ENCODE results near the gene ACTR5.

Gene ACTR5

DNA sequence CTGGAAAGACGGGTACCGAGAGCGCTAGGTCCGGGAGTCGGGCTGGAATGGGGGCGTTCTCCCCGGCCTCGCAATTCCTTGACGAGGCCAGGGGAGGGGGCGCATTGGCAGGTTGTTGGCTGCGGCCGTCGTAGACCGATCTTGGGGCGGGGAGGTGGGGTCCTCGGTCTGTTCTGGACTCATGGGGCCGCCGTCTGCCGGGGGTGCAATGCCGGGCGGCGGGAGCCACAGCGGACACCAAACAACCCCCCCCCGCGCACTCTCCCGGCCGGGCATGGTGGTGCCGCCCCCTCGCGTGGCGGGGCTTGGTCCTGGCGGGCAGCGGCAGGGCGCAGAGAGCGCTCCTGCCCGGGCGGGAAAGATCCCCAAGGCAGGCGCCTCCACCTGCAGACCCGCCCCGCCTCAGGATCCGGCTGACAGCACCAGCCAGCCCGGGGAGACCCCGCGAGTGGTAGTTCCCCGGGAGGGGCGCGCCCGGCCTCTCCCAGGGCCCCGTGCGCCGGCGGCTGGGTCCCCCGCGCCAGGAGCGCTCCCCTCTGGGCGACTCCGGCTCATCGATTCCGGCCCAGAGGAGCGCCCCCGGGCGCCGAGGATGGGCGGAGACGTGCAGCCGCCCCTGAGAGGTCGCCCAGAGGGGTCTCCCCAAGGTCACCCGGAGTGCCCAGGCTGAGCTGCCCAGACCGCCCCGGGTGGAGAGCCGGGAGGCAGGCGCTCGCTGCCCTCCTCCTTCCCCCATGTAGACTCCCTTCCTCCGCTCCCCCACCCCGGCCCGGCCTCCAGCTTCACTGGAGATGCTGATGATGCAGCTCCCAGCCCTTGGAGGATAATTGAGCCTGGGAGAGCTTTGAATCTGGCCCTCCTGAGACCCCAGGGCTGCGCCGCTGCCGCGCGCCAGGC lies 57.9 kb downstream of the ACTR5 start:
- in situ Hi-C loops (cut with HindIII; ENCODE audit: low sequenced_read_pairs): no loop called here
- H3K4me3 ChIP-seq (ENCODE audit: low read depth, low read length): peak overlapping the region; percentile 32
- TF ChIP-seq, protein P1, sequence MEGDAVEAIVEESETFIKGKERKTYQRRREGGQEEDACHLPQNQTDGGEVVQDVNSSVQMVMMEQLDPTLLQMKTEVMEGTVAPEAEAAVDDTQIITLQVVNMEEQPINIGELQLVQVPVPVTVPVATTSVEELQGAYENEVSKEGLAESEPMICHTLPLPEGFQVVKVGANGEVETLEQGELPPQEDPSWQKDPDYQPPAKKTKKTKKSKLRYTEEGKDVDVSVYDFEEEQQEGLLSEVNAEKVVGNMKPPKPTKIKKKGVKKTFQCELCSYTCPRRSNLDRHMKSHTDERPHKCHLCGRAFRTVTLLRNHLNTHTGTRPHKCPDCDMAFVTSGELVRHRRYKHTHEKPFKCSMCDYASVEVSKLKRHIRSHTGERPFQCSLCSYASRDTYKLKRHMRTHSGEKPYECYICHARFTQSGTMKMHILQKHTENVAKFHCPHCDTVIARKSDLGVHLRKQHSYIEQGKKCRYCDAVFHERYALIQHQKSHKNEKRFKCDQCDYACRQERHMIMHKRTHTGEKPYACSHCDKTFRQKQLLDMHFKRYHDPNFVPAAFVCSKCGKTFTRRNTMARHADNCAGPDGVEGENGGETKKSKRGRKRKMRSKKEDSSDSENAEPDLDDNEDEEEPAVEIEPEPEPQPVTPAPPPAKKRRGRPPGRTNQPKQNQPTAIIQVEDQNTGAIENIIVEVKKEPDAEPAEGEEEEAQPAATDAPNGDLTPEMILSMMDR (IDR thresholded peaks at IDR 0.05; ENCODE audit: low read depth, low read length, missing control alignments): no peak
- no peak for DNase-seq (ENCODE audit: low read depth)

DNA sequence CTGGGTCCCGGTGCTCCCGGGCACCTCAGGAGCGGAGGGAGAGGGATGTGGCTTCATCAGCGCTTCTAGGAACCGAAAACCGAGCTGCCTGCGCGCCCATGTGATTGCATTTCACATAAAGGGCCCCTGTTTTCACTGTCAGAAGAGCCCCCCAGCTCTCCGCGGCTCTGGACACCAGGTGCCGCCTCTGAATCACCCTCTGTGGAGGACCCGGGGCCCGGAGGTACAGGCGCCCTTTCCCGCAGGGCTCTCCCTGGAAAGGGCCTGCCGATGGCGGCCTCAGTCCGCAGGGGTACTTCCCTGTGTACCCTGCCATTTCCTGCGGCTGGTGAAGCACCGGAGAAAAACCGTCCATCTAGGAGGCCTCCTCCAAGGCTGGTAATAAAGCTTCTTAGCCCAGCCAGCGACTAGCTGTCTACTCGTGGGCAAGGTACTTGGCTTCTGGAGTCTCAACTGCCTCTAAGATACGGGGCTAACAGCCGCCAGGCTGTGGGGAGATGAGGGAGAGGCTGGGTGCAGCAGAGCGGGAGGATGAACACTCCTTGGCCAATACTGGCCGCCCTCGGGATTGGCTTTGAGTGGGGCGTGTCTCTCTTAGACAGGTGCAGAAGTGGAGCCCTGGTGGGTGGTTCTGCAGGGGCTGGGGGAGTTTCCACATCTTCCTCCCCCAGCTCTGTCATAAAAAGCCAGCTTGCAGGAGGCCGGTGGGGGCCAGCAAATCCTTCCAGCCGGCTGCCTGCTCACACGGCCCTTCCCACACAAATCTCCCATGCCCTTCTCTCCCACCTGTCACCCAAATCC lies 58.8 kb downstream of the ACTR5 start:
- H3K4me3 ChIP-seq (ENCODE audit: low read depth, low read length): peak overlapping the region; percentile 32
- in situ Hi-C loops (cut with HindIII; ENCODE audit: low sequenced_read_pairs): no loop called here
- DNase-seq (ENCODE audit: low read depth): no peak
- TF ChIP-seq, protein P1 (IDR thresholded peaks at IDR 0.05; ENCODE audit: low read depth, low read length, missing control alignments): no peak

DNA sequence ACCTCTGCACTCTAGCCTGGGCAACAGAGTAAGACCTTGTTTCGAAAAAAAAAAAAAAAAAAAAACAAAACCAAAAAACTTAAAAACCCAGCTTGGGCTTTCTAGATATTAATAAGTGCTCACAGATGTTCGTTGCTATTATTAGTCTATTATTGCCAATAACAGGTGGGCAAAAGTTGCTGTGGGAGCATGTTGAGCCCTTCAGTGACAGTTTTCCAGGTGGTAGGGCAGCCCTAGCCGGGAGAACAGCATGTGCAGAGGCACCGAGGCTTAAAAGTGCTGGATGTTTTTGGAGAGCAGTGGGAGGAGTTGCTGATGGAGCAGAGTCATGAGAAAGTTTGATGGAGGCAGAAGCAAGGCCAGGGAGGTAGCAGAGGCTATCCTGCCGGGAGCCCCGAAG lies 61.7 kb downstream of the ACTR5 start:
- in situ Hi-C loops (cut with HindIII; ENCODE audit: low sequenced_read_pairs): no loop called here
- no peak overlapping the region for H3K4me3 ChIP-seq (ENCODE audit: low read depth, low read length)
- TF ChIP-seq, protein P1 (IDR thresholded peaks at IDR 0.05; ENCODE audit: low read depth, low read length, missing control alignments): no peak
- no peak for DNase-seq (ENCODE audit: low read depth)

DNA sequence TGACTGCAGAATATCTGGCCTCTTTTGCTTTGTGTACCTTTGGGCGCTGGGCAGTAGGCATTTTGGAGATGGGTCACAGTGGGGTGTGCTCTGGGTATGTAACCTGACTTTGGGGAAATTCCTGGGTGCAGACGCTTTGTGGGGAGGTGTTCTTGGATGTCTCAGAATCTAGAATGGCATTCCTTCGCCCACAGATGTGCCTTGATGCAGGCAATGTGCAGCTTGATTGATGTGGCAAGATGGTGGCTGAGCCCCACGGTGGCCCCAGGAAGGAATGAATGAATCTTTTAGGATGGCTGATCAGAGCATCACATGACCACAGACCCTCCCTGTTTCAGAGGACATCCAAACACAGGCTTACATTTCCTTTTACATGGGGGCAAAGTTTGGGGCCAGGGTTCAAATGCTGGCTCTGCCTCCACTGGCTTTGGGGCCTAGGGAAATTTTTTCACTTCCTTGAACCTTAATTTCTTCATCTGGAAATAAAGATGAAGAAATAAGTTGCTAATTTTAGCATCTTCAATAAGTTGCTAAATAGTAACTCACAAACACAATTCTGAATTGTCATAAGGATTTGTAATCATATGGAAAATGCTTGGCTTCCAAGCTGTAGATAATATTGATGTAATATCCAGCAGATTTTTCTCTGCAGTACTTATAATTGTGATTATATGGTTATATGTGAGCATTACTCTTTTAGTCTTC lies 62.8 kb downstream of the ACTR5 start:
- in situ Hi-C loops (cut with HindIII; ENCODE audit: low sequenced_read_pairs): no loop called here
- TF ChIP-seq, protein P1 (IDR thresholded peaks at IDR 0.05; ENCODE audit: low read depth, low read length, missing control alignments): no peak
- no peak overlapping the region for H3K4me3 ChIP-seq (ENCODE audit: low read depth, low read length)
- no peak for DNase-seq (ENCODE audit: low read depth)

DNA sequence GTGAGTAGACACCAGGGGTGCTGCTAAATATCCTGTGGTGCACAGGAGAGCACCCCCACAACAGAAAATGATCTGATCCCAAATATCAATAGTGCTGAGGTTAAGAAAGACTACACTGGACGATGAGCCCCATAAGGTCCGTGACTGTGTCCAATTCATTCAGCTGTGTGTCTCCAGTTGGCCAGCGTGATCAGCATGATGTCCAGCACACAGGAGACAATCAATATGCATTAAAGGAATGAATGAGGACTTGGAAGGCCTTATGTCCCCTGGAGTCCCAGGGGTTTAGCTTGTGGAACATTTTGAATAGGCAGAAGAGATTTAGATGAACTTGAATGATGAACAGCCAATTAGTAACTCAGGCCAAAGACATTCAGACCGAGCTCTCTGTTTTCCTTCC lies 63.5 kb downstream of the ACTR5 start:
- TF ChIP-seq, protein P1 (IDR thresholded peaks at IDR 0.05; ENCODE audit: low read depth, low read length, missing control alignments): no peak
- no peak overlapping the region for H3K4me3 ChIP-seq (ENCODE audit: low read depth, low read length)
- no peak for DNase-seq (ENCODE audit: low read depth)
- in situ Hi-C loops (cut with HindIII; ENCODE audit: low sequenced_read_pairs): no loop called here

DNA sequence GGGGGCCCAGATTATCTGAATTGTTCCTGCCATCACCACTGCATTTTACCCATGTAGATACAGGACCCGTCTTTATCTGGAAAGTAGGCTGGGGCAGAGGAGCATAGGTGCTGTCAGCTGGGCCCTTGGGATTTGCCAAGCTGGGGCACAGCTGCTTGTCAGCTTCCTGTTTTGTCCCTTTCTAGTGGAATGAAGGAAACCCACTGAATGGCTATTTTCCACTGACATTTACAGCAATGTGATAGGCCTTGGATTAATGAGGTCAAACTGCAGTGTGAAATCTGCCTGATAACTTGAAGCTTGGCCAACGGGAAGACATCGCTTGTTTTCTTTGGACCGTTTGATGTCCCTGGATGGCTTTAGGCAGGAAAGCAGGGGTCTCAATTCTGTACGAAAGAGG lies 63.9 kb downstream of the ACTR5 start:
- H3K4me3 ChIP-seq (ENCODE audit: low read depth, low read length): no peak overlapping the region
- no peak for DNase-seq (ENCODE audit: low read depth)
- TF ChIP-seq, protein P1 (IDR thresholded peaks at IDR 0.05; ENCODE audit: low read depth, low read length, missing control alignments): no peak
- in situ Hi-C loops (cut with HindIII; ENCODE audit: low sequenced_read_pairs): no loop called here

Data from astrocyte of the cerebellum (primary cell).